ENCODE data around the gene MRPS18C.
A peak's percentile ranks its signal among the peaks of the same experiment; 100 is the strongest.
"Not testable (repeated sequence)": the region's sequence is repeated elsewhere in the genome, so short reads cannot be mapped to it uniquely, and the experiment has no call there.

MRPS18C gene

GRCh38 chr4:83498187-83498586 is 42.3 kb downstream of the MRPS18C start:
- Histone ChIP-seq H3K27ac (ENCODE audit: low read length) (no peak overlapping the region), H3K27me3 (ENCODE audit: low read depth, low read length) (no peaks in the 10 kb centered on the region), H2AFZ (ENCODE audit: low read depth, low read length) (no peak overlapping the region), H3K4me2 (ENCODE audit: low read length) (no peak overlapping the region), H3K79me2 (ENCODE audit: low read length) (no peaks in the 10 kb centered on the region), H3K9me3 (ENCODE audit: insufficient read depth, low read length) (no peaks in the 10 kb centered on the region), H3K9ac (ENCODE audit: low read length) (no peak overlapping the region), H3K4me1 (ENCODE audit: low read length) (no peaks in the 10 kb centered on the region), H4K20me1 (ENCODE audit: insufficient read depth, low read length) (no peaks in the 10 kb centered on the region), H3K4me3 (ENCODE audit: low read length) (no peak overlapping the region), H3K36me3 (replicated peaks; ENCODE audit: low read depth, low read length) (no peaks in the 10 kb centered on the region)
- TF ChIP-seq, protein P1, sequence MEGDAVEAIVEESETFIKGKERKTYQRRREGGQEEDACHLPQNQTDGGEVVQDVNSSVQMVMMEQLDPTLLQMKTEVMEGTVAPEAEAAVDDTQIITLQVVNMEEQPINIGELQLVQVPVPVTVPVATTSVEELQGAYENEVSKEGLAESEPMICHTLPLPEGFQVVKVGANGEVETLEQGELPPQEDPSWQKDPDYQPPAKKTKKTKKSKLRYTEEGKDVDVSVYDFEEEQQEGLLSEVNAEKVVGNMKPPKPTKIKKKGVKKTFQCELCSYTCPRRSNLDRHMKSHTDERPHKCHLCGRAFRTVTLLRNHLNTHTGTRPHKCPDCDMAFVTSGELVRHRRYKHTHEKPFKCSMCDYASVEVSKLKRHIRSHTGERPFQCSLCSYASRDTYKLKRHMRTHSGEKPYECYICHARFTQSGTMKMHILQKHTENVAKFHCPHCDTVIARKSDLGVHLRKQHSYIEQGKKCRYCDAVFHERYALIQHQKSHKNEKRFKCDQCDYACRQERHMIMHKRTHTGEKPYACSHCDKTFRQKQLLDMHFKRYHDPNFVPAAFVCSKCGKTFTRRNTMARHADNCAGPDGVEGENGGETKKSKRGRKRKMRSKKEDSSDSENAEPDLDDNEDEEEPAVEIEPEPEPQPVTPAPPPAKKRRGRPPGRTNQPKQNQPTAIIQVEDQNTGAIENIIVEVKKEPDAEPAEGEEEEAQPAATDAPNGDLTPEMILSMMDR (IDR thresholded peaks at IDR 0.05; ENCODE audit: low read depth, low read length), result no peak
- TF ChIP-seq EZH2phosphoT487 (IDR thresholded peaks at IDR 0.05; ENCODE audit: low read depth), result no peak

DNA sequence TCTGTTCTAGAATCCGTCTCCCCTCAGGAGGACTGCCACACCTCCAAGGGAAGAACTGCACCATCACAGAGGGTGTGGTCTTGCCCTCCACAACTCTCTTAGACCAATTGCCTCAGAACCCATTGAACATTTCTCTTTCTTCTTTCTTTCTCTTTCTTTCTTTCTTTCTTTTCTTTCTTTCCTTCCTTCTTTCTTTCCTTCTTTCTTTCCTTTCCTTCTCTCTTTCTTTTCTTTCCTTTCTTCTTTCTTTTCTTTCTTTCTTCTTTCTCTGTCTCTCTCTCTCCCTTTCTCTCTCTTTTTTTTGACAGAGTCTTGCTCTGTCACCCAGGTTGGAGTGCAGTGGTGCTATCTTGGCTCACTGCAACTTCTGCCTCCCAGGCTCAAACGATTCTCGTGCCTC is 45.8 kb downstream of the MRPS18C start:
- H3K27ac ChIP-seq (ENCODE audit: low read length); H4K20me1 ChIP-seq (ENCODE audit: insufficient read depth, low read length); H3K4me3 ChIP-seq (ENCODE audit: low read length); H3K4me1 ChIP-seq (ENCODE audit: low read length); H3K4me2 ChIP-seq (ENCODE audit: low read length); H3K36me3 ChIP-seq (replicated peaks; ENCODE audit: low read depth, low read length); H2AFZ ChIP-seq (ENCODE audit: low read depth, low read length); H3K9me3 ChIP-seq (ENCODE audit: insufficient read depth, low read length); H3K9ac ChIP-seq (ENCODE audit: low read length); H3K27me3 ChIP-seq (ENCODE audit: low read depth, low read length); H3K79me2 ChIP-seq (ENCODE audit: low read length): not testable (repeated sequence)

GRCh38 chr4:83503974-83504373 is 48.1 kb downstream of the MRPS18C start:
- H3K9ac ChIP-seq (ENCODE audit: low read length), result no peak overlapping the region
- no peak overlapping the region for H3K27ac ChIP-seq (ENCODE audit: low read length)
- TF ChIP-seq, protein P1 (IDR thresholded peaks at IDR 0.05; ENCODE audit: low read depth, low read length), result no peak
- no peak for TF ChIP-seq EZH2phosphoT487 (IDR thresholded peaks at IDR 0.05; ENCODE audit: low read depth)
- H3K36me3 ChIP-seq (replicated peaks; ENCODE audit: low read depth, low read length), result no peaks in the 10 kb centered on the region
- H3K27me3 ChIP-seq (ENCODE audit: low read depth, low read length), result no peaks in the 10 kb centered on the region
- H4K20me1 ChIP-seq (ENCODE audit: insufficient read depth, low read length), result no peaks in the 10 kb centered on the region
- no peaks in the 10 kb centered on the region for H3K79me2 ChIP-seq (ENCODE audit: low read length)
- peak overlapping the region; percentile 97 for H2AFZ ChIP-seq (ENCODE audit: low read depth, low read length)
- H3K9me3 ChIP-seq (ENCODE audit: insufficient read depth, low read length), result no peaks in the 10 kb centered on the region
- no peak overlapping the region for H3K4me3 ChIP-seq (ENCODE audit: low read length)
- peaks cover 8% of the 10 kb centered on the region for H3K4me1 ChIP-seq (ENCODE audit: low read length)
- H3K4me2 ChIP-seq (ENCODE audit: low read length), result peak overlapping the region; percentile 44

DNA sequence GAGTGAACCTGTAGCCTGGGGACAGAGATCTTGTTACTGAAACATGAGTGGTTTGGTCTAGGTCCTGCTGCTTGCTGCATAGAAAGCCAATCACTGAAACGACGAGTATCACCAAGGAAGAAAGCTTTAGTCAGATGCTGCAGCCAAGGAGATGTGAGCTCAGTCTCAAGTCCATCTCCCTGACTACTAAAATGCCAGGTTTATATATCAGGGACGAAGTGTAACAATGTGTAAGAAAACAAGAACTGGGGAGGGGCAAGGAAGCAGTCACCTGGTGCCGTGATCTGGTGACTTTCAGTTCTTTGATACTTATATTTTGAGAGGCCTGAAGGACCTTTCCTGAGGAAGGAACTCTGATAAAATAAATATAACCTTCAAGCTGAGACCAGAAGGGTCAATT is 48.6 kb downstream of the MRPS18C start:
- H3K4me2 ChIP-seq (ENCODE audit: low read length), result peak overlapping the region; percentile 44
- H3K4me1 ChIP-seq (ENCODE audit: low read length), result peaks cover 12% of the 10 kb centered on the region
- H3K27ac ChIP-seq (ENCODE audit: low read length), result no peak overlapping the region
- H3K36me3 ChIP-seq (replicated peaks; ENCODE audit: low read depth, low read length), result no peaks in the 10 kb centered on the region
- TF ChIP-seq EZH2phosphoT487 (IDR thresholded peaks at IDR 0.05; ENCODE audit: low read depth), result no peak
- TF ChIP-seq, protein P1 (IDR thresholded peaks at IDR 0.05; ENCODE audit: low read depth, low read length), result no peak
- peak overlapping the region; percentile 14; the same call in 1 of the 2 replicates for H3K9ac ChIP-seq (ENCODE audit: low read length)
- H2AFZ ChIP-seq (ENCODE audit: low read depth, low read length), result peak overlapping the region; percentile 97
- H3K4me3 ChIP-seq (ENCODE audit: low read length), result peak overlapping the region; percentile 34; the same call in 1 of the 2 replicates
- no peaks in the 10 kb centered on the region for H3K79me2 ChIP-seq (ENCODE audit: low read length)
- no peaks in the 10 kb centered on the region for H3K27me3 ChIP-seq (ENCODE audit: low read depth, low read length)
- no peaks in the 10 kb centered on the region for H3K9me3 ChIP-seq (ENCODE audit: insufficient read depth, low read length)
- no peaks in the 10 kb centered on the region for H4K20me1 ChIP-seq (ENCODE audit: insufficient read depth, low read length)

DNA sequence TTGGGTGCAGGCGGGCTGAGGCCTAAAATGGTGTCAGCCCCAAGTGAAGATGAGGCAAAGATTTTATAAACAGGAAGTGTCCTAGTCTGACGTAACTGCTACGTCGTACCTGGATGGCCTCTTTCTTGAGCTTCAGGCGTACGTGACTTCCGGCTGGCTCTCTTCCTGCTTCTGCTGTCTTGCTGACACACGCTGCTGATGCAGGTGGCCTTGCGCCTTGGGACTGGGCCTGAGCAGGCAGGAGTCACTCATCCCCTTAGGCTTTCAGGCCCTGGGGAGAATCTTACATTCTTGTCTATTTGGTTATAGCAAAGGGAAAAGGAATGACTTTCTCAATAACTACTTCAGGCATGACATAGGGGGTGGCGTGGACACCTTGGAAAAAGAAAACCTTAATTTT is 49.1 kb downstream of the MRPS18C start:
- Histone ChIP-seq H3K9ac (ENCODE audit: low read length) (no peak overlapping the region), H3K27ac (ENCODE audit: low read length) (no peak overlapping the region), H3K4me2 (ENCODE audit: low read length) (peak overlapping the region; percentile 44; the same call in 1 of the 2 replicates), H3K9me3 (ENCODE audit: insufficient read depth, low read length) (no peaks in the 10 kb centered on the region), H3K36me3 (replicated peaks; ENCODE audit: low read depth, low read length) (no peaks in the 10 kb centered on the region), H4K20me1 (ENCODE audit: insufficient read depth, low read length) (no peaks in the 10 kb centered on the region), H3K4me1 (ENCODE audit: low read length) (peaks cover 13% of the 10 kb centered on the region), H3K27me3 (ENCODE audit: low read depth, low read length) (no peaks in the 10 kb centered on the region), H3K4me3 (ENCODE audit: low read length) (no peak overlapping the region), H2AFZ (ENCODE audit: low read depth, low read length) (peak overlapping the region; percentile 97), H3K79me2 (ENCODE audit: low read length) (no peaks in the 10 kb centered on the region)
- no peak for TF ChIP-seq EZH2phosphoT487 (IDR thresholded peaks at IDR 0.05; ENCODE audit: low read depth)
- TF ChIP-seq, protein P1 (IDR thresholded peaks at IDR 0.05; ENCODE audit: low read depth, low read length), result no peak
